GM23338 (cell line): Measurements from ENCODE around the gene KRTAP4-1. TPM values are rescaled to one million over a fixed set of nuclear protein-coding genes. Genes with fewer than 3 reads are reported as not detected.
"Not testable (repeated sequence)": the region's sequence is repeated elsewhere in the genome, so short reads cannot be mapped to it uniquely, and the experiment has no call there.

Experiments
- ATAC-seq: fragments of 200-7000 bp; cut with Tn5 transposase; 3 replicates; pipeline ENCODE4 v1.9.1; 2020
- DNase-seq: peaks from one replicate; pipeline ENCODE4 v3.0.0-alpha.2; 2015; ENCODE audit warnings: low spot score
- H2AFZ ChIP-seq: fragments of 200-600 bp; sonication (generic); 2 replicates; pipeline ENCODE4 v1.8.0; 2016; ENCODE audit warnings: antibody characterized with exemption, mild to moderate bottlenecking, moderate library complexity
- H3F3A ChIP-seq: fragments of 200-600 bp; sonication (generic); replicated peaks from 2 replicates; pipeline ENCODE4 v1.8.0; 2017; ENCODE audit warnings: antibody characterized with exemption, mixed run types, low read depth
- H3K27ac ChIP-seq: fragments of 200-600 bp; sonication (generic); 2 replicates; pipeline ENCODE4 v1.6.1; 2016; ENCODE audit warnings: low read depth
- H3K27me3 ChIP-seq: fragments of 200-600 bp; sonication (generic); 2 replicates; pipeline ENCODE4 v1.8.0; 2016; ENCODE audit warnings: mild to moderate bottlenecking, mixed run types, moderate library complexity; ENCODE audit not compliant: insufficient read depth
- H3K36me3 ChIP-seq: fragments of 200-600 bp; sonication (generic); 2 replicates; pipeline ENCODE4 v1.8.0; 2016; ENCODE audit warnings: mild to moderate bottlenecking; ENCODE audit not compliant: insufficient read depth
- H3K4me1 ChIP-seq: fragments of 200-600 bp; sonication (generic); 2 replicates; pipeline ENCODE4 v1.8.0; 2016; ENCODE audit warnings: mild to moderate bottlenecking, moderate library complexity; ENCODE audit not compliant: insufficient read depth
- H3K4me2 ChIP-seq: fragments of 200-600 bp; sonication (generic); 2 replicates; pipeline ENCODE4 v1.7.1; 2017; ENCODE audit warnings: mixed run types
- H3K4me3 ChIP-seq: fragments of 200-600 bp; sonication (generic); 2 replicates; pipeline ENCODE4 v1.6.1; 2016; ENCODE audit warnings: mixed run types
- H3K79me2 ChIP-seq: fragments of 200-600 bp; sonication (generic); replicated peaks from 2 replicates; pipeline ENCODE4 v1.8.0; 2017; ENCODE audit warnings: mild to moderate bottlenecking; ENCODE audit not compliant: insufficient read depth
- H3K9me2 ChIP-seq: fragments of 200-600 bp; sonication (generic); 2 replicates; pipeline ENCODE4 v1.8.0; 2017; ENCODE audit not compliant: insufficient read depth
- H4K20me1 ChIP-seq: fragments of 200-600 bp; sonication (generic); replicated peaks from 2 replicates; pipeline ENCODE4 v1.8.0; 2017; ENCODE audit warnings: mild to moderate bottlenecking; ENCODE audit not compliant: insufficient read depth
- H3K27ac Mint-ChIP-seq: 2 replicates; pipeline ENCODE4 v1.8.0; 2020; ENCODE audit warnings: inconsistent platforms, mild to moderate bottlenecking, moderate library complexity, mixed read lengths
- H3K27me3 Mint-ChIP-seq: 3 replicates; pipeline ENCODE4 v1.8.0; 2022; ENCODE audit warnings: low read depth, mild to moderate bottlenecking, moderate library complexity, mixed read lengths, inconsistent platforms; ENCODE audit not compliant: insufficient read depth, poor library complexity
- H3K36me3 Mint-ChIP-seq: 3 replicates; pipeline ENCODE4 v1.8.0; 2021; ENCODE audit warnings: low read depth, mild to moderate bottlenecking, inconsistent platforms, moderate library complexity, mixed read lengths
- H3K4me1 Mint-ChIP-seq: 3 replicates; pipeline ENCODE4 v1.8.0; 2020; ENCODE audit warnings: mild to moderate bottlenecking, inconsistent platforms, mixed read lengths
- H3K4me3 Mint-ChIP-seq: 3 replicates; pipeline ENCODE4 v1.8.0; 2021; ENCODE audit warnings: moderate library complexity, mild to moderate bottlenecking, inconsistent platforms, mixed read lengths
- H3K9me3 Mint-ChIP-seq: 3 replicates; pipeline ENCODE4 v1.8.0; 2020; ENCODE audit warnings: moderate library complexity, mild to moderate bottlenecking, inconsistent platforms, mixed read lengths
- CREB1 ChIP-seq: fragments of 250-450 bp; sonication (Bioruptor Pico); IDR thresholded peaks from 2 replicates; pipeline ENCODE4 v1.5.0; 2020; ENCODE audit warnings: low read depth, mild to moderate bottlenecking, moderate library complexity
- EZH2phosphoT487 ChIP-seq: fragments of 200-600 bp; sonication (generic); IDR thresholded peaks from one replicate; pipeline ENCODE4 v1.8.1; 2018; ENCODE audit warnings: antibody characterized with exemption; ENCODE audit not compliant: unreplicated experiment
- JUNB ChIP-seq: IDR thresholded peaks from one replicate; pipeline ENCODE4 v1.6.1; 2016; ENCODE audit warnings: antibody characterized with exemption; ENCODE audit not compliant: unreplicated experiment
- NANOG ChIP-seq: IDR thresholded peaks from 2 replicates; pipeline ENCODE4 v1.6.1; 2016; ENCODE audit warnings: antibody characterized with exemption, borderline replicate concordance
- POLR2AphosphoS5 ChIP-seq: IDR thresholded peaks from 2 replicates; pipeline ENCODE4 v1.6.1; 2016; ENCODE audit warnings: antibody characterized with exemption, low read depth
- REST ChIP-seq: IDR thresholded peaks from one replicate; pipeline ENCODE4 v1.6.1; 2018; ENCODE audit warnings: antibody characterized with exemption; ENCODE audit not compliant: unreplicated experiment
- STAT1 ChIP-seq: IDR thresholded peaks from one replicate; pipeline ENCODE4 v1.6.1; 2016; ENCODE audit warnings: antibody characterized with exemption; ENCODE audit not compliant: unreplicated experiment
- ZNF114 ChIP-seq: fragments of 250-450 bp; sonication (Bioruptor Pico); IDR thresholded peaks from 2 replicates; pipeline ENCODE4 v1.5.0; 2020; ENCODE audit warnings: mild to moderate bottlenecking, moderate library complexity
- ZNF331 ChIP-seq: fragments of 250-450 bp; sonication (Bioruptor Pico); IDR thresholded peaks from 2 replicates; pipeline ENCODE4 v1.5.0; 2020; ENCODE audit warnings: low read depth, mild to moderate bottlenecking, moderate library complexity
- polyA plus RNA-seq: library from polyadenylated mRNA; unstranded; fragments of >200 nt; fragmentation: Nextera tagmentation; extraction: Ambion mirVana; gene quantifications from 2 replicates; pipeline ENCODE4 v1.2.1, GENCODE V29; 2016
- total RNA-seq: library from RNA; depleted of rRNA; stranded (reverse); fragments of >200 nt; shearing (Covaris generic); gene quantifications from 2 replicates; pipeline ENCODE4 v1.2.3, GENCODE V29; 2014
- TF ChIP-seq, protein P1 (sequence below): IDR thresholded peaks from 2 replicates; pipeline ENCODE4 v1.6.1; 2016; ENCODE audit warnings: antibody characterized with exemption
- TF ChIP-seq, protein P2 (sequence below), 2 experiments: fragments of 200-600 bp in 1 of 2; sonication (generic) in 1 of 2; conservative IDR thresholded peaks; 2 replicates each; pipeline versions ENCODE4 v1.5.1 to v1.6.1; 2016 to 2017; ENCODE audit warnings: antibody characterized with exemption in 2 of 2, low read depth in 2 of 2, mild to moderate bottlenecking in 2 of 2, moderate library complexity in 1 of 2

KRTAP4-1 gene
- total and polyA plus RNA-seq, 2 experiments from 2014 or later, result not detected

GRCh38 chr17:41189837-41190318 is 5.2 kb upstream of the KRTAP4-1 start, which contains the start of gene KRTAP9-1:
Gene KRTAP9-1 (plus strand): TSS chr17:41189887. CDS start chr17:41189887, 0 bp downstream.
- not testable (repeated sequence) for H3K4me1 ChIP-seq, H3K36me3 Mint-ChIP-seq, H3K4me2 ChIP-seq, H3K9me2 ChIP-seq, H4K20me1 ChIP-seq, H3K4me3 ChIP-seq, H3K27me3 Mint-ChIP-seq, DNase-seq, H2AFZ ChIP-seq, H3K79me2 ChIP-seq, H3F3A ChIP-seq, H3K4me1 Mint-ChIP-seq, H3K27ac Mint-ChIP-seq, ATAC-seq, H3K27ac ChIP-seq, H3K36me3 ChIP-seq, H3K4me3 Mint-ChIP-seq, H3K27me3 ChIP-seq, H3K9me3 Mint-ChIP-seq

GRCh38 chr17:41186872-41187271 is 2.2 kb upstream of the KRTAP4-1 start:
- Histone ChIP-seq H4K20me1 (no peaks in the 10 kb centered on the region), H3K36me3 (no peaks in the 10 kb centered on the region), H3K9me2 (no peaks in the 10 kb centered on the region), H3K4me1 (no peaks in the 10 kb centered on the region), H3K4me3 (no peak overlapping the region), H3K79me2 (no peaks in the 10 kb centered on the region), H3K27ac (no peak overlapping the region), H3K27me3 (no peaks in the 10 kb centered on the region), H2AFZ (no peak overlapping the region), H3K4me2 (no peak overlapping the region), H3F3A (no peaks in the 10 kb centered on the region)
- DNase-seq (no peak), ATAC-seq (no peak)
- Mint-ChIP-seq H3K36me3 (no peaks in the 10 kb centered on the region), H3K4me3 (no peak overlapping the region), H3K27ac (no peak overlapping the region), H3K9me3 (no peaks in the 10 kb centered on the region), H3K4me1 (no peaks in the 10 kb centered on the region; the same call in 2 of the 3 replicates), H3K27me3 (no peaks in the 10 kb centered on the region)
- no peak for TF ChIP-seq EZH2phosphoT487
- TF ChIP-seq CREB1, result no peak
- TF ChIP-seq REST, result peak; percentile 33
- no peak for TF ChIP-seq ZNF114

GRCh38 chr17:41185001-41185400 is 290 bp upstream of the KRTAP4-1 start:
- DNase-seq (no peak), ATAC-seq (no peak)
- H3K4me2 ChIP-seq, result no peak overlapping the region
- no peaks in the 10 kb centered on the region for H3K4me1 ChIP-seq
- H3K9me2 ChIP-seq, result no peaks in the 10 kb centered on the region
- H3K4me3 ChIP-seq, result no peak overlapping the region
- no peaks in the 10 kb centered on the region for H3K36me3 ChIP-seq
- H3F3A ChIP-seq, result no peaks in the 10 kb centered on the region
- Mint-ChIP-seq H3K27ac (no peak overlapping the region), H3K9me3 (no peaks in the 10 kb centered on the region), H3K27me3 (peaks cover 2% of the 10 kb centered on the region), H3K4me3 (no peak overlapping the region), H3K4me1 (no peaks in the 10 kb centered on the region), H3K36me3 (no peaks in the 10 kb centered on the region)
- H3K79me2 ChIP-seq, result no peaks in the 10 kb centered on the region
- no peak for TF ChIP-seq JUNB
- no peak for TF ChIP-seq STAT1
- no peak for TF ChIP-seq ZNF331 (CRISPR knock-in tag)
- TF ChIP-seq EZH2phosphoT487, result no peak
- TF ChIP-seq NANOG, result no peak
- TF ChIP-seq, protein P1, sequence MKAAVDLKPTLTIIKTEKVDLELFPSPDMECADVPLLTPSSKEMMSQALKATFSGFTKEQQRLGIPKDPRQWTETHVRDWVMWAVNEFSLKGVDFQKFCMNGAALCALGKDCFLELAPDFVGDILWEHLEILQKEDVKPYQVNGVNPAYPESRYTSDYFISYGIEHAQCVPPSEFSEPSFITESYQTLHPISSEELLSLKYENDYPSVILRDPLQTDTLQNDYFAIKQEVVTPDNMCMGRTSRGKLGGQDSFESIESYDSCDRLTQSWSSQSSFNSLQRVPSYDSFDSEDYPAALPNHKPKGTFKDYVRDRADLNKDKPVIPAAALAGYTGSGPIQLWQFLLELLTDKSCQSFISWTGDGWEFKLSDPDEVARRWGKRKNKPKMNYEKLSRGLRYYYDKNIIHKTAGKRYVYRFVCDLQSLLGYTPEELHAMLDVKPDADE, result no peak
- TF ChIP-seq, protein P2, sequence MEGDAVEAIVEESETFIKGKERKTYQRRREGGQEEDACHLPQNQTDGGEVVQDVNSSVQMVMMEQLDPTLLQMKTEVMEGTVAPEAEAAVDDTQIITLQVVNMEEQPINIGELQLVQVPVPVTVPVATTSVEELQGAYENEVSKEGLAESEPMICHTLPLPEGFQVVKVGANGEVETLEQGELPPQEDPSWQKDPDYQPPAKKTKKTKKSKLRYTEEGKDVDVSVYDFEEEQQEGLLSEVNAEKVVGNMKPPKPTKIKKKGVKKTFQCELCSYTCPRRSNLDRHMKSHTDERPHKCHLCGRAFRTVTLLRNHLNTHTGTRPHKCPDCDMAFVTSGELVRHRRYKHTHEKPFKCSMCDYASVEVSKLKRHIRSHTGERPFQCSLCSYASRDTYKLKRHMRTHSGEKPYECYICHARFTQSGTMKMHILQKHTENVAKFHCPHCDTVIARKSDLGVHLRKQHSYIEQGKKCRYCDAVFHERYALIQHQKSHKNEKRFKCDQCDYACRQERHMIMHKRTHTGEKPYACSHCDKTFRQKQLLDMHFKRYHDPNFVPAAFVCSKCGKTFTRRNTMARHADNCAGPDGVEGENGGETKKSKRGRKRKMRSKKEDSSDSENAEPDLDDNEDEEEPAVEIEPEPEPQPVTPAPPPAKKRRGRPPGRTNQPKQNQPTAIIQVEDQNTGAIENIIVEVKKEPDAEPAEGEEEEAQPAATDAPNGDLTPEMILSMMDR (conservative IDR thresholded peaks at IDR 0.05; ENCODE audit: low read depth in 2 of 2), result no peak
- TF ChIP-seq POLR2AphosphoS5, result no peak
- H3K27me3 ChIP-seq, result no peaks in the 10 kb centered on the region
- no peaks in the 10 kb centered on the region for H4K20me1 ChIP-seq
- H3K27ac ChIP-seq, result no peak overlapping the region
- no peak overlapping the region for H2AFZ ChIP-seq
